K562 (cell line): ENCODE results near the gene UTP20. TPM values are rescaled to one million over a fixed set of nuclear protein-coding genes. Genes with fewer than 3 reads are reported as not detected.

Experiments
- ATF7 ChIP-seq: fragments of 450-650 bp; IDR thresholded peaks from 2 replicates; pipeline ENCODE4 v1.7.1; 2014; ENCODE audit warnings: mild to moderate bottlenecking, moderate library complexity
- EHMT2 ChIP-seq: fragments of 450-650 bp; IDR thresholded peaks from 2 replicates; pipeline ENCODE4 v1.6.1; 2018; ENCODE audit warnings: antibody characterized with exemption
- FOXK2 ChIP-seq, 2 experiments: fragments of 450-650 bp; IDR thresholded peaks in 1 of 2; conservative IDR thresholded peaks in 1 of 2; 2 replicates each; pipeline ENCODE4 v1.6.1; 2016; ENCODE audit warnings: low read depth in 2 of 2, mild to moderate bottlenecking in 1 of 2
- JUN ChIP-seq, 2 experiments: sonication (generic) in 1 of 2; formaldehyde crosslinking in 1 of 2; IDR thresholded peaks; 2 replicates each; pipeline versions ENCODE4 v1.6.1 to v1.8.0; 2012 to 2022; ENCODE audit warnings: borderline replicate concordance in 2 of 2, mild to moderate bottlenecking in 2 of 2, improper control_type of control experiment in 1 of 2, low read depth in 1 of 2, low read length in 1 of 2, missing genetic modification reagents in 1 of 2
- KLF13 ChIP-seq: fragments of 450-650 bp; IDR thresholded peaks from 2 replicates; pipeline ENCODE4 v1.6.1; 2016; ENCODE audit warnings: missing genetic modification characterization, low read depth, mild to moderate bottlenecking, missing compliant biosample characterization, moderate library complexity, borderline replicate concordance
- NCOA1 ChIP-seq: fragments of 450-650 bp; IDR thresholded peaks from 2 replicates; pipeline ENCODE4 v1.6.1; 2016; ENCODE audit warnings: low read depth
- NR3C1 ChIP-seq: sonication (generic); formaldehyde crosslinking; IDR thresholded peaks from 2 replicates; pipeline ENCODE4 v1.8.1; 2022; ENCODE audit warnings: missing genetic modification reagents
- PURB ChIP-seq: sonication (generic); formaldehyde crosslinking; IDR thresholded peaks from 2 replicates; pipeline ENCODE4 v1.9.0; 2021; ENCODE audit warnings: low read depth, mild to moderate bottlenecking, missing genetic modification reagents
- TBL1XR1 ChIP-seq, 2 experiments: IDR thresholded peaks; 2 replicates each; pipeline ENCODE4 v1.6.1; 2012; ENCODE audit warnings: improper control_type of control experiment in 2 of 2, low read length in 2 of 2, mild to moderate bottlenecking in 1 of 2
- ZFP30 ChIP-seq: fragments of 250-450 bp; sonication (Bioruptor Pico); IDR thresholded peaks from 2 replicates; pipeline ENCODE4 v1.8.0; 2022; ENCODE audit warnings: moderate library complexity, mild to moderate bottlenecking, inconsistent platforms, borderline replicate concordance
- ZKSCAN8 ChIP-seq: fragments of 200-800 bp; sonication (Bioruptor generic); IDR thresholded peaks from 2 replicates; pipeline ENCODE4 v1.6.1; 2016; ENCODE audit warnings: missing genetic modification characterization, missing compliant biosample characterization
- ZNF124 ChIP-seq: sonication (generic); formaldehyde crosslinking; IDR thresholded peaks from 2 replicates; pipeline ENCODE4 v1.8.1; 2022; ENCODE audit warnings: missing genetic modification reagents
- polyA plus RNA-seq, 8 experiments: library from polyadenylated mRNA; depleted of rRNA in 4 of 8; stranded (reverse) in 5 of 8; unstranded in 3 of 8; fragments of >200 nt; fragmentation: Nextera tagmentation in 2 of 8; fragmentation: Illumina TruSeq in 1 of 8; extraction: Ambion mirVana in 2 of 8; extraction: Trizol in 1 of 8; gene quantifications; 2 replicates each; pipeline versions ENCODE4 v1.2.1 to v1.2.3, GENCODE V29; 2011 to 2014; ENCODE audit warnings: inconsistent platforms in 1 of 8, missing spikeins in 1 of 8
- total RNA-seq, 7 experiments: library from RNA; depleted of rRNA in 6 of 7; stranded (reverse); fragments of >200 nt in 6 of 7; fragmentation: Illumina TruSeq in 2 of 7; extraction: Trizol in 2 of 7; gene quantifications; 2 replicates each; pipeline versions ENCODE4 v1.2.1 to v1.2.3, GENCODE V29; 2011 to 2021; ENCODE audit warnings: low replicate concordance in 1 of 7
- TF ChIP-seq, protein P1 (sequence below): fragments of 450-650 bp; formaldehyde crosslinking; IDR thresholded peaks from 2 replicates; pipeline ENCODE4 v1.4.0; 2020; ENCODE audit warnings: mild to moderate bottlenecking, moderate library complexity
- TF ChIP-seq, protein P2 (sequence below): fragments of 450-650 bp; IDR thresholded peaks from 2 replicates; pipeline ENCODE4 v1.6.1; 2016; ENCODE audit warnings: low read depth
- TF ChIP-seq, protein P3 (sequence below): fragments of 450-650 bp; formaldehyde crosslinking; IDR thresholded peaks from 2 replicates; pipeline ENCODE4 v1.4.0; 2020; ENCODE audit warnings: mild to moderate bottlenecking, moderate library complexity

The UTP20 gene
- total and polyA plus RNA-seq, 9 of the 15 experiments (the other 6 are each of a cell fraction or from before 2014, with no cell fraction given), result 4.3 to 41.3 (median 20.7) TPM

- peak in 1 of 2 experiments; percentile 78; a peak in 3 of 4 replicates for TF ChIP-seq TBL1XR1 (IDR thresholded peaks at IDR 0.05; ENCODE audit: low read length in 2 of 2)
- no peak for TF ChIP-seq ZNF124
- TF ChIP-seq, protein P1, sequence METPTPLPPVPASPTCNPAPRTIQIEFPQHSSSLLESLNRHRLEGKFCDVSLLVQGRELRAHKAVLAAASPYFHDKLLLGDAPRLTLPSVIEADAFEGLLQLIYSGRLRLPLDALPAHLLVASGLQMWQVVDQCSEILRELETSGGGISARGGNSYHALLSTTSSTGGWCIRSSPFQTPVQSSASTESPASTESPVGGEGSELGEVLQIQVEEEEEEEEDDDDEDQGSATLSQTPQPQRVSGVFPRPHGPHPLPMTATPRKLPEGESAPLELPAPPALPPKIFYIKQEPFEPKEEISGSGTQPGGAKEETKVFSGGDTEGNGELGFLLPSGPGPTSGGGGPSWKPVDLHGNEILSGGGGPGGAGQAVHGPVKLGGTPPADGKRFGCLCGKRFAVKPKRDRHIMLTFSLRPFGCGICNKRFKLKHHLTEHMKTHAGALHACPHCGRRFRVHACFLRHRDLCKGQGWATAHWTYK (CRISPR knock-in tag), result no peak
- TF ChIP-seq EHMT2, result no peak
- no peak for TF ChIP-seq ZFP30 (CRISPR knock-in tag)
- no peak for TF ChIP-seq NR3C1 (CRISPR knock-in tag)
- TF ChIP-seq, protein P2, sequence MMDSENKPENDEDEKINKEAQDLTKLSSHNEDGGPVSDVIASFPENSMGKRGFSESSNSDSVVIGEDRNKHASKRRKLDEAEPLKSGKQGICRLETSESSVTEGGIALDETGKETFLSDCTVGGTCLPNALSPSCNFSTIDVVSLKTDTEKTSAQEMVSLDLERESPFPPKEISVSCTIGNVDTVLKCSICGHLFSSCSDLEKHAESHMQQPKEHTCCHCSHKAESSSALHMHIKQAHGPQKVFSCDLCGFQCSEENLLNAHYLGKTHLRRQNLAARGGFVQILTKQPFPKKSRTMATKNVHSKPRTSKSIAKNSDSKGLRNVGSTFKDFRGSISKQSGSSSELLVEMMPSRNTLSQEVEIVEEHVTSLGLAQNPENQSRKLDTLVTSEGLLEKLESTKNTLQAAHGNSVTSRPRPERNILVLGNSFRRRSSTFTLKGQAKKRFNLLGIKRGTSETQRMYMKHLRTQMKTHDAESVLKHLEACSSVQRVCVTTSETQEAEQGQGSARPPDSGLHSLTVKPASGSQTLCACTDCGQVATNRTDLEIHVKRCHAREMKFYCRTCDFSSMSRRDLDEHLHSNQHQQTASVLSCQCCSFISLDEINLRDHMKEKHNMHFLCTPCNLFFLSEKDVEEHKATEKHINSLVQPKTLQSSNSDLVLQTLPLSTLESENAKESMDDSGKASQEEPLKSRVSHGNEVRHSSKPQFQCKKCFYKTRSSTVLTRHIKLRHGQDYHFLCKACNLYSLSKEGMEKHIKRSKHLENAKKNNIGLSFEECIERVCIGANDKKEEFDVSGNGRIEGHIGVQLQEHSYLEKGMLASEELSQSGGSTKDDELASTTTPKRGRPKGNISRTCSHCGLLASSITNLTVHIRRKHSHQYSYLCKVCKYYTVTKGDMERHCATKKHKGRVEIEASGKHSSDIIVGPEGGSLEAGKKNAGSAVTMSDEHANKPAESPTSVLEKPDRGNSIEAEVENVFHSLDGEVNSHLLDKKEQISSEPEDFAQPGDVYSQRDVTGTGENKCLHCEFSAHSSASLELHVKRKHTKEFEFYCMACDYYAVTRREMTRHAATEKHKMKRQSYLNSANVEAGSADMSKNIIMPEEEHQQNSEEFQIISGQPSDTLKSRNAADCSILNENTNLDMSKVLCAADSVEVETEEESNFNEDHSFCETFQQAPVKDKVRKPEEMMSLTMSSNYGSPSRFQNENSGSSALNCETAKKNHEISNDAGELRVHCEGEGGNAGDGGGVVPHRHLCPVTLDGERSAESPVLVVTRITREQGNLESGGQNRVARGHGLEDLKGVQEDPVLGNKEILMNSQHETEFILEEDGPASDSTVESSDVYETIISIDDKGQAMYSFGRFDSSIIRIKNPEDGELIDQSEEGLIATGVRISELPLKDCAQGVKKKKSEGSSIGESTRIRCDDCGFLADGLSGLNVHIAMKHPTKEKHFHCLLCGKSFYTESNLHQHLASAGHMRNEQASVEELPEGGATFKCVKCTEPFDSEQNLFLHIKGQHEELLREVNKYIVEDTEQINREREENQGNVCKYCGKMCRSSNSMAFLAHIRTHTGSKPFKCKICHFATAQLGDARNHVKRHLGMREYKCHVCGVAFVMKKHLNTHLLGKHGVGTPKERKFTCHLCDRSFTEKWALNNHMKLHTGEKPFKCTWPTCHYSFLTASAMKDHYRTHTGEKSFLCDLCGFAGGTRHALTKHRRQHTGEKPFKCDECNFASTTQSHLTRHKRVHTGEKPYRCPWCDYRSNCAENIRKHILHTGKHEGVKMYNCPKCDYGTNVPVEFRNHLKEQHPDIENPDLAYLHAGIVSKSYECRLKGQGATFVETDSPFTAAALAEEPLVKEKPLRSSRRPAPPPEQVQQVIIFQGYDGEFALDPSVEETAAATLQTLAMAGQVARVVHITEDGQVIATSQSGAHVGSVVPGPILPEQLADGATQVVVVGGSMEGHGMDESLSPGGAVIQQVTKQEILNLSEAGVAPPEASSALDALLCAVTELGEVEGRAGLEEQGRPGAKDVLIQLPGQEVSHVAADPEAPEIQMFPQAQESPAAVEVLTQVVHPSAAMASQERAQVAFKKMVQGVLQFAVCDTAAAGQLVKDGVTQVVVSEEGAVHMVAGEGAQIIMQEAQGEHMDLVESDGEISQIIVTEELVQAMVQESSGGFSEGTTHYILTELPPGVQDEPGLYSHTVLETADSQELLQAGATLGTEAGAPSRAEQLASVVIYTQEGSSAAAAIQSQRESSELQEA, result no peak
- TF ChIP-seq ATF7, result peak; percentile 77; the same call in 1 of the 2 replicates
- TF ChIP-seq JUN (IDR thresholded peaks at IDR 0.05; ENCODE audit: borderline replicate concordance, low read depth, low read length), result peak; percentile 52; the same call in 1 of the 2 replicates
- TF ChIP-seq JUN (CRISPR knock-in tag; IDR thresholded peaks at IDR 0.05; ENCODE audit: borderline replicate concordance), result no peak; the same call in 1 of the 2 replicates
- TF ChIP-seq, protein P3, sequence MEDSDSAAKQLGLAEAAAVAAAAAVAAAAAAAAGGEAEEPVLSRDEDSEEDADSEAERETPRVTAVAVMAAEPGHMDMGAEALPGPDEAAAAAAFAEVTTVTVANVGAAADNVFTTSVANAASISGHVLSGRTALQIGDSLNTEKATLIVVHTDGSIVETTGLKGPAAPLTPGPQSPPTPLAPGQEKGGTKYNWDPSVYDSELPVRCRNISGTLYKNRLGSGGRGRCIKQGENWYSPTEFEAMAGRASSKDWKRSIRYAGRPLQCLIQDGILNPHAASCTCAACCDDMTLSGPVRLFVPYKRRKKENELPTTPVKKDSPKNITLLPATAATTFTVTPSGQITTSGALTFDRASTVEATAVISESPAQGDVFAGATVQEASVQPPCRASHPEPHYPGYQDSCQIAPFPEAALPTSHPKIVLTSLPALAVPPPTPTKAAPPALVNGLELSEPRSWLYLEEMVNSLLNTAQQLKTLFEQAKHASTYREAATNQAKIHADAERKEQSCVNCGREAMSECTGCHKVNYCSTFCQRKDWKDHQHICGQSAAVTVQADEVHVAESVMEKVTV, result no peak
- no peak for TF ChIP-seq ZKSCAN8 (CRISPR knock-in tag)
- no peak for TF ChIP-seq NCOA1
- TF ChIP-seq KLF13 (tag), result 0 out of 2 replicates have a peak, but pooled peaks have one; percentile 22
- TF ChIP-seq FOXK2 (conservative IDR thresholded peaks at IDR 0.05 in 1 of 2, IDR thresholded peaks at IDR 0.05 in 1 of 2; ENCODE audit: low read depth in 2 of 2), result peak; percentile 17 to 31; a peak in 2 of 4 replicates
- TF ChIP-seq PURB, result no peak
Measured at GRCh38 chr12:101407436-101408345, 127.8 kb downstream of the UTP20 start, which contains the start of gene ARL1 (continued).
